ENCODE data around the gene MCTP1.

DNA sequence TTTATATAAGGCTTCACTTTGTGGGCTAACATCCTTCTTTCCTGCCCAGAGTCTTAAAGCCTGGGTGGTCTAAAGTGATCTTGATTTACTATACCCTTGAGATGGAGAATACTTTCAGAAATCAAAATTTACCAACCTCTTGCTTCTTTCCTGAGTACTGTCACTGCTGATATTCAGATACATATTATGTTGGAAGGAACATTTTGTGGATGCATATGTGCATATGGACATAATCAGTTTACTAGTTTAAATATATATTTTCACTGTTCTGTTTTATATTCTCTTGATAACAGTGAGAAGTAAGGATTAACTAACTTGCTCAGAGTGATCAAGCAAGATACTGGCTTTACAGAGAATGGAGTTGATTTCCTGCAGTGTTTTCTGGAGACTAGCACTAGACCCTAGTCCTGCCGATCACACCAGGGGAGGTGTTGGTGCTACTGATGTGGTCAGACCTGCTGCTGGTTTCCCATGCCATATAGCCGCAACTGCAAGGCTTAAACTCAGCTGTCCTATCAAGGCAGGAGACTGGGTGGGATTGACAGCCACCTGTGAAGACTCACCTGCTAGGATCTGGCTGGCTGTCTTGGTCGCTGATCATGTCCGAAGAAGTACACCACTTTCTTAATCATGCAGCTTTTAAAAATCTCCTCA lies 608.8 kb downstream of the MCTP1 start:
- TF ChIP-seq, protein P1, sequence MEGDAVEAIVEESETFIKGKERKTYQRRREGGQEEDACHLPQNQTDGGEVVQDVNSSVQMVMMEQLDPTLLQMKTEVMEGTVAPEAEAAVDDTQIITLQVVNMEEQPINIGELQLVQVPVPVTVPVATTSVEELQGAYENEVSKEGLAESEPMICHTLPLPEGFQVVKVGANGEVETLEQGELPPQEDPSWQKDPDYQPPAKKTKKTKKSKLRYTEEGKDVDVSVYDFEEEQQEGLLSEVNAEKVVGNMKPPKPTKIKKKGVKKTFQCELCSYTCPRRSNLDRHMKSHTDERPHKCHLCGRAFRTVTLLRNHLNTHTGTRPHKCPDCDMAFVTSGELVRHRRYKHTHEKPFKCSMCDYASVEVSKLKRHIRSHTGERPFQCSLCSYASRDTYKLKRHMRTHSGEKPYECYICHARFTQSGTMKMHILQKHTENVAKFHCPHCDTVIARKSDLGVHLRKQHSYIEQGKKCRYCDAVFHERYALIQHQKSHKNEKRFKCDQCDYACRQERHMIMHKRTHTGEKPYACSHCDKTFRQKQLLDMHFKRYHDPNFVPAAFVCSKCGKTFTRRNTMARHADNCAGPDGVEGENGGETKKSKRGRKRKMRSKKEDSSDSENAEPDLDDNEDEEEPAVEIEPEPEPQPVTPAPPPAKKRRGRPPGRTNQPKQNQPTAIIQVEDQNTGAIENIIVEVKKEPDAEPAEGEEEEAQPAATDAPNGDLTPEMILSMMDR (IDR thresholded peaks at IDR 0.05; ENCODE audit: low read length) = no peak
- TF ChIP-seq EZH2 (optimal IDR thresholded peaks at IDR 0.05; ENCODE audit: low read depth, low read length) = no peak

All from MM.1S (cell line).